ENCODE results near the gene ALB.

The ALB gene

DNA sequence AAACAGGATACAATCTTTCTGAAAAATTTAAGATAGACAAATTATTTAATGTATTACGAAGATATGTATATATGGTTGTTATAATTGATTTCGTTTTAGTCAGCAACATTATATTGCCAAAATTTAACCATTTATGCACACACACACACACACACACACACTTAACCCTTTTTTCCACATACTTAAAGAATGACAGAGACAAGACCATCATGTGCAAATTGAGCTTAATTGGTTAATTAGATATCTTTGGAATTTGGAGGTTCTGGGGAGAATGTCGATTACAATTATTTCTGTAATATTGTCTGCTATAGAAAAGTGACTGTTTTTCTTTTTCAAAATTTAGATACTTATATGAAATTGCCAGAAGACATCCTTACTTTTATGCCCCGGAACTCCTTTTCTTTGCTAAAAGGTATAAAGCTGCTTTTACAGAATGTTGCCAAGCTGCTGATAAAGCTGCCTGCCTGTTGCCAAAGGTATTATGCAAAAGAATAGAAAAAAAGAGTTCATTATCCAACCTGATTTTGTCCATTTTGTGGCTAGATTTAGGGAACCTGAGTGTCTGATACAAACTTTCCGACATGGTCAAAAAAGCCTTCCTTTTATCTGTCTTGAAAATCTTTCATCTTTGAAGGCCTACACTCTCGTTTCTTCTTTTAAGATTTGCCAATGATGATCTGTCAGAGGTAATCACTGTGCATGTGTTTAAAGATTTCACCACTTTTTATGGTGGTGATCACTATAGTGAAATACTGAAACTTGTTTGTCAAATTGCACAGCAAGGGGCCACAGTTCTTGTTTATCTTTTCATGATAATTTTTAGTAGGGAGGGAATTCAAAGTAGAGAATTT, 5.2 kb downstream of the ALB start:
- DNase-seq: no peak

DNA sequence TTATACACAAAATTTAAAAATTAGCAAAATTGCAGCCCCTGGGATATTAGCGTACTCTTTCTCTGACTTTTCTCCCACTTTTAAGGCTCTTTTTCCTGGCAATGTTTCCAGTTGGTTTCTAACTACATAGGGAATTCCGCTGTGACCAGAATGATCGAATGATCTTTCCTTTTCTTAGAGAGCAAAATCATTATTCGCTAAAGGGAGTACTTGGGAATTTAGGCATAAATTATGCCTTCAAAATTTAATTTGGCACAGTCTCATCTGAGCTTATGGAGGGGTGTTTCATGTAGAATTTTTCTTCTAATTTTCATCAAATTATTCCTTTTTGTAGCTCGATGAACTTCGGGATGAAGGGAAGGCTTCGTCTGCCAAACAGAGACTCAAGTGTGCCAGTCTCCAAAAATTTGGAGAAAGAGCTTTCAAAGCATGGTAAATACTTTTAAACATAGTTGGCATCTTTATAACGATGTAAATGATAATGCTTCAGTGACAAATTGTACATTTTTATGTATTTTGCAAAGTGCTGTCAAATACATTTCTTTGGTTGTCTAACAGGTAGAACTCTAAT, 6.0 kb downstream of the ALB start:
- no peak for DNase-seq

DNA sequence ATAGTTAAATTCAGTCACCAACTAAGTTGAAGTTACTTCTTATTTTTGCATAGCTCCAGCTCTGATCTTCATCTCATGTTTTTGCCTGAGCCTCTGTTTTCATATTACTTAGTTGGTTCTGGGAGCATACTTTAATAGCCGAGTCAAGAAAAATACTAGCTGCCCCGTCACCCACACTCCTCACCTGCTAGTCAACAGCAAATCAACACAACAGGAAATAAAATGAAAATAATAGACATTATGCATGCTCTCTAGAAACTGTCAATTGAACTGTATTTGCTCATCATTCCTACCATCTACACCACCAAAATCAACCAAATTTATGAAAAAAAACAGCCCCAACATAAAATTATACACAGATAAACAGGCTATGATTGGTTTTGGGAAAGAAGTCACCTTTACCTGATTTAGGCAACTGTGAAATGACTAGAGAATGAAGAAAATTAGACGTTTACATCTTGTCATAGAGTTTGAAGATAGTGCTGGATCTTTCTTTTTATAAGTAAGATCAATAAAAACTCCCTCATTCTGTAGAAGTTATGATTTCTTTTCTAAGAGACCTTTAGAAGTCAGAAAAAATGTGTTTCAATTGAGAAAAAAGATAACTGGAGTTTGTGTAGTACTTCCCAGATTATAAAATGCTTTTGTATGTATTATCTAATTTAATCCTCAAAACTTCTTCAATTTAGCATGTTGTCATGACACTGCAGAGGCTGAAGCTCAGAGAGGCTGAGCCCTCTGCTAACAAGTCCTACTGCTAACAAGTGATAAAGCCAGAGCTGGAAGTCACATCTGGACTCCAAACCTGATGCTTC, 7.0 kb downstream of the ALB start:
- no peak for DNase-seq

DNA sequence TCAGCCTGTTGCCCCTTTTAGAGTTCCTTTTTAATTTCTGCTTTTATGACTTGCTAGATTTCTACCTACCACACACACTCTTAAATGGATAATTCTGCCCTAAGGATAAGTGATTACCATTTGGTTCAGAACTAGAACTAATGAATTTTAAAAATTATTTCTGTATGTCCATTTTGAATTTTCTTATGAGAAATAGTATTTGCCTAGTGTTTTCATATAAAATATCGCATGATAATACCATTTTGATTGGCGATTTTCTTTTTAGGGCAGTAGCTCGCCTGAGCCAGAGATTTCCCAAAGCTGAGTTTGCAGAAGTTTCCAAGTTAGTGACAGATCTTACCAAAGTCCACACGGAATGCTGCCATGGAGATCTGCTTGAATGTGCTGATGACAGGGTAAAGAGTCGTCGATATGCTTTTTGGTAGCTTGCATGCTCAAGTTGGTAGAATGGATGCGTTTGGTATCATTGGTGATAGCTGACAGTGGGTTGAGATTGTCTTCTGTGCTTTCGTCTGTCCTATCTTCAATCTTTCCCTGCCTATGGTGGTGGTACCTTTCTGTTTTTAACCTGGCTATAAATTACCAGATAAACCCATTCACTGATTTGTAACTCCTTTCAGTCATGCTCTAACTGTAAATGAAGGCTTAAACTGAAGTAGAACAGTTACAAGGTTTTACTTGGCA, 7.8 kb downstream of the ALB start:
- no peak for DNase-seq

DNA sequence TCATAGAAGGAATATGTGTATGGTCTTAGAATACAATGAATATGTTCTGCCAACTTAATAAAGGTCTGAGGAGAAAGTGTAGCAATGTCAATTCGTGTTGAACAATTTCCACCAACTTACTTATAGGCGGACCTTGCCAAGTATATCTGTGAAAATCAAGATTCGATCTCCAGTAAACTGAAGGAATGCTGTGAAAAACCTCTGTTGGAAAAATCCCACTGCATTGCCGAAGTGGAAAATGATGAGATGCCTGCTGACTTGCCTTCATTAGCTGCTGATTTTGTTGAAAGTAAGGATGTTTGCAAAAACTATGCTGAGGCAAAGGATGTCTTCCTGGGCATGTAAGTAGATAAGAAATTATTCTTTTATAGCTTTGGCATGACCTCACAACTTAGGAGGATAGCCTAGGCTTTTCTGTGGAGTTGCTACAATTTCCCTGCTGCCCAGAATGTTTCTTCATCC, 9.2 kb downstream of the ALB start:
- no peak for DNase-seq

DNA sequence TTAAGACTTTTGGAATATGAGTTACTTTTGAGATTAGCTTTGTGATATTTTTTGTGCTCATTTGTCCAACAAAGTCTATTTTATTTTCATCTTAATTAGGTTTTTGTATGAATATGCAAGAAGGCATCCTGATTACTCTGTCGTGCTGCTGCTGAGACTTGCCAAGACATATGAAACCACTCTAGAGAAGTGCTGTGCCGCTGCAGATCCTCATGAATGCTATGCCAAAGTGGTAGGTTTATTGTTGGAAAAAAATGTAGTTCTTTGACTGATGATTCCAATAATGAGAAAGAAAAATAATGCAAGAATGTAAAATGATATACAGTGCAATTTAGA, 10.8 kb downstream of the ALB start:
- DNase-seq: no peak

DNA sequence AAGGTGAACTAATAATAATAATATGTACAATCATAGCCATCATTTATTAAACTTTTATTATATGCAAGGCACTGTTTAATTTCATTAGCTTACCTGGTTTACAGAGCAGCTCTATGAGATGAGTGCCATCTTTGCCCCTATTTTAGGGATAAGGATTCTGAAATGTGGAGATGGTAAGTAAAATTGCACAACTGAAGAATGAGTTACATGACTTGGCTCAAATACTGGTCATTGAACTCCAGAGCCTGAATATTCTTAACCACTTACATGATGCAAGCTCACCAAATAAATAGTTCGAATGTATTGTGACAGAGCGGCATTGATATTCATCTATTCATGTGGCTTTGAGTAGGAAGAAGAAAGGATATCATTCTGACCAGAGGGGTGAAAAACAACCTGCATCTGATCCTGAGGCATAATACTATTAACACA, 11.7 kb downstream of the ALB start:
- no peak for DNase-seq

DNA sequence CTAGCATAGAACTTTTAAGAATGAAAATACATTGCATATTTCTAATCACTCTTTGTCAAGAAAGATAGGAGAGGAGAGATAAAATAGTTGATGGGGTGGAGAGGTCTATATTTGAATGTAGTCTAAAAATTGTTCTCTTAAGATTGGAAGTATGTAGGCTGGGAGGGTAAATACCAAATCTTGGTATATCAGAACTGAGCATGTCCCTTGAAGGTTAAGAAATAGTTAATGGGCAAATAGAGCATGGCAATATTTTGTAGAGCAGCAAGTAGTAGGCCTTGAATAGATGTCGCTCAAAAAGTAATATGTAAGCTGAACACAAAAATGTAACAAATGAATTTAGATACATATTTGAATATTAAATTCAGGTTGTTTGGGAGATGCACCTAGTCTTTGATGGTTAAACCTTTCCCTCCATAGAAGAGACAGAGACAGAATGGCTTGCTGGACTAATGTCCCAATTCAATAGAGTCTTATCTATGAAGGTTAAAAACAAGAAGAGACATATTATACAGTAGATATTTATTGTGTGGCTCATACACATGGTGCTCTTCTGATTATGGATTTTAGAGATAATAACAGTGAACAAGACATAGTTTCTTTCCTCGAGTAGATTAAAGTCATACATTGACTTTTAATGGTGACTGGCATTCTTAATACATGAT, 12.5 kb downstream of the ALB start:
- DNase-seq: no peak

DNA sequence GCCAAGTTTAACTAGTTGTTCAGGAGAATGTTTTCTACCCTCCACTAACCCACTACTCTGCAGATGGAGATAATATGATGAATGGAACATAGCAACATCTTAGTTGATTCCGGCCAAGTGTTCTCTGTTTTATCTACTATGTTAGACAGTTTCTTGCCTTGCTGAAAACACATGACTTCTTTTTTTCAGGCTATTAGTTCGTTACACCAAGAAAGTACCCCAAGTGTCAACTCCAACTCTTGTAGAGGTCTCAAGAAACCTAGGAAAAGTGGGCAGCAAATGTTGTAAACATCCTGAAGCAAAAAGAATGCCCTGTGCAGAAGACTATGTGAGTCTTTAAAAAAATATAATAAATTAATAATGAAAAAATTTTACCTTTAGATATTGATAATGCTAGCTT, 13.3 kb downstream of the ALB start:
- DNase-seq: no peak

DNA sequence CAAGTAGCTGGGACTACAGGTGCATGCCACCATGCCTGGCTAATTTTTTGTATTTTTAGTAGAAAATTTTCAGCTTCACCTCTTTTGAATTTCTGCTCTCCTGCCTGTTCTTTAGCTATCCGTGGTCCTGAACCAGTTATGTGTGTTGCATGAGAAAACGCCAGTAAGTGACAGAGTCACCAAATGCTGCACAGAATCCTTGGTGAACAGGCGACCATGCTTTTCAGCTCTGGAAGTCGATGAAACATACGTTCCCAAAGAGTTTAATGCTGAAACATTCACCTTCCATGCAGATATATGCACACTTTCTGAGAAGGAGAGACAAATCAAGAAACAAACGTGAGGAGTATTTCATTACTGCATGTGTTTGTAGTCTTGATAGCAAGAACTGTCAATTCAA, 13.9 kb downstream of the ALB start:
- DNase-seq: no peak

DNA sequence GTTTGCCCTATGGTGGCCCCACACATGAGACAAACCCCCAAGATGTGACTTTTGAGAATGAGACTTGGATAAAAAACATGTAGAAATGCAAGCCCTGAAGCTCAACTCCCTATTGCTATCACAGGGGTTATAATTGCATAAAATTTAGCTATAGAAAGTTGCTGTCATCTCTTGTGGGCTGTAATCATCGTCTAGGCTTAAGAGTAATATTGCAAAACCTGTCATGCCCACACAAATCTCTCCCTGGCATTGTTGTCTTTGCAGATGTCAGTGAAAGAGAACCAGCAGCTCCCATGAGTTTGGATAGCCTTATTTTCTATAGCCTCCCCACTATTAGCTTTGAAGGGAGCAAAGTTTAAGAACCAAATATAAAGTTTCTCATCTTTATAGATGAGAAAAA, 14.6 kb downstream of the ALB start:
- no peak for DNase-seq

DNA sequence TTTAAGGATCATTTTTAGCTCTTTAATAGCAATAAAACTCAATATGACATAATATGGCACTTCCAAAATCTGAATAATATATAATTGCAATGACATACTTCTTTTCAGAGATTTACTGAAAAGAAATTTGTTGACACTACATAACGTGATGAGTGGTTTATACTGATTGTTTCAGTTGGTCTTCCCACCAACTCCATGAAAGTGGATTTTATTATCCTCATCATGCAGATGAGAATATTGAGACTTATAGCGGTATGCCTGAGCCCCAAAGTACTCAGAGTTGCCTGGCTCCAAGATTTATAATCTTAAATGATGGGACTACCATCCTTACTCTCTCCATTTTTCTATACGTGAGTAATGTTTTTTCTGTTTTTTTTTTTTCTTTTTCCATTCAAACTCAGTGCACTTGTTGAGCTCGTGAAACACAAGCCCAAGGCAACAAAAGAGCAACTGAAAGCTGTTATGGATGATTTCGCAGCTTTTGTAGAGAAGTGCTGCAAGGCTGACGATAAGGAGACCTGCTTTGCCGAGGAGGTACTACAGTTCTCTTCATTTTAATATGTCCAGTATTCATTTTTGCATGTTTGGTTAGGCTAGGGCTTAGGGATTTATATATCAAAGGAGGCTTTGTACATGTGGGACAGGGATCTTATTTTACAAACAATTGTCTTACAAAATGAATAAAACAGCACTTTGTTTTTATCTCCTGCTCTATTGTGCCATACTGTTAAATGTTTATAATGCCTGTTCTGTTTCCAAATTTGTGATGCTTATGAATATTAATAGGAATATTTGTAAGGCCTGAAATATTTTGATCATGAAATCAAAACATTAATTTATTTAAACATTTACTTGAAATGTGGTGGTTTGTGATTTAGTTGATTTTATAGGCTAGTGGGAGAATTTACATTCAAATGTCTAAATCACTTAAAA, 15.3 kb downstream of the ALB start:
- DNase-seq: no peak

DNA sequence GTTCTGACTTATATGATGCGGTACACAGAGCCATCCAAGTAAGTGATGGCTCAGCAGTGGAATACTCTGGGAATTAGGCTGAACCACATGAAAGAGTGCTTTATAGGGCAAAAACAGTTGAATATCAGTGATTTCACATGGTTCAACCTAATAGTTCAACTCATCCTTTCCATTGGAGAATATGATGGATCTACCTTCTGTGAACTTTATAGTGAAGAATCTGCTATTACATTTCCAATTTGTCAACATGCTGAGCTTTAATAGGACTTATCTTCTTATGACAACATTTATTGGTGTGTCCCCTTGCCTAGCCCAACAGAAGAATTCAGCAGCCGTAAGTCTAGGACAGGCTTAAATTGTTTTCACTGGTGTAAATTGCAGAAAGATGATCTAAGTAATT, 16.5 kb downstream of the ALB start:
- no peak for DNase-seq

DNA sequence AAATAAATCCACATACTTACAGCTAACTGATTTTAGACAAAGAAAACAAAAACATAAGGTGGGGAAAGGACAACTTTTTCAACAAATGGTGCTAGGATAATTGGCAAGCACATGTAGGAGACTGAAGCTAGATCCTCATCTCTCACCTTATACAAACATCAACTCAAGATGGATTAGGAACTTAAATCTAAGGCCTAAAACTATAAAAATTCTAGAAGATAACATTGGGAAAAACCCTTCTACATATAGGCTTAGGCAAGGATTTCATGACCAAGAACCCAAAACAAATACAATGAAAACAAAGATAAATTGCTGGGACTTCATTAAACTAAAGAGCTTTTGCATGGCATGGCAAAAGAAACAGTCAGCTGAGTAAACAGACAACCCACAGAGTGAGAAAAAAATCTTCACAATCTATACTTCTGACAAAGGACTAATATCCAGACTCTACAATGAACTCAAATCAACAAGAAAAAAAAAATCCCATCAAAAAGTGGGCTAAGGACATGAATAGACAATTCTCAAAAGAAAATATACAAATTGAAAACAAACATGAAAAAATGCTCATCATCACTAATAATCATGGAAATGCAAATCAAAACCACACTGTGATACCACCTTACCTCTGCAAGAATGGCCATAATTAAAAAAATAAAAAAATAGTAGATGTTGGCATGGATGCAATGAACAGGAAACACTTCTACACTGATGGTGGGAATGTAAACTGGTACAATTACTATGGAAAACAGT, 17.8 kb downstream of the ALB start:
- no peak for DNase-seq

DNA sequence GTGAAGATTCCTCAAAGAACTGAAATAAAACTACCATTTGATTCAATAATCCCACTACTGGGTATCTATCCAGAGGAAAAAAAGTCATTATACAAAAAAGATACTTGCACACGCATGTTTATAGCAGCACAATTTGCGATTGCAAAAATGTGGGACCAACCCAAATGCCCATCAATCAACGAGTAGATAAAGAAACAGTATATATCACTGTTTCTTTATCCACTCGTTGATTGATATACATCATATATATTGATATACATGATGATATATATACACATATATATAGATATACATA, 18.3 kb downstream of the ALB start:
- no peak for DNase-seq

DNA sequence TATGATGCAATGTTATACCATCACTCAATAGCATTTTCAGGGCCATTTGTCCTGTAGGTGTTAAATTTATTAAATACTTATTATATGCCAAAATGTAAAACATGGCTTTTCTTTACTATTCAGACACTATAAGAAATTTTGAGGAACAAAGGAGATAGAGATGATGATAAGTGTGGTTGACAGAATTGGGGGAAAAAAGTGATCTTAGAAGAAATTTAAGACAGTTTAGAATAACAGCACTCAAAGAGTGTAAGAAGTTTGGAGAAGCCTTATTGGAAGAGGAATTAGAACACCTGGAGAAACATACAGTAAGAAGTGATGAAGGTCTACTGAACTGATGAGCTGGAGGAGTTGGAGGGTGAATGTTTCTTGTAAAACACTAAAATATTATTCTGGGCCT, 19.1 kb downstream of the ALB start:
- DNase-seq: no peak

DNA sequence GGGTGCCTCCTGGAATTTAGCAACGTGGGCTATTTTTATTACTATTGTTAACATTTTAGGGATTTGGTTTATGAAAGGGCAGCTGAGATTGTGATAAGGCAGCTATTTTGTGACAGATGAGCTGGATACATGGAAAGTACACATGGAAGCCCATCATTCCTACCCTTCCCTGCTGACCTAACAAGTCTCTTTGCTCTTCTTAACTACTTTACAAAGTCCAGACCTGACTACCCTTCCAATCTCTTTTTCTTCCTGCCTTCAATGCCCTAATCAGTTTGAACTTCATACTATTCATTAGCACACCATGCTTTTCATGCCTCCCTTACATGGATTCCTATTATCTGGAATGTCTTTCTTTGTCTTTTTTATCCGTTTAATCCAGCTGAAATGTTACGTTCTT, 22.6 kb downstream of the ALB start:
- DNase-seq: no peak

DNA sequence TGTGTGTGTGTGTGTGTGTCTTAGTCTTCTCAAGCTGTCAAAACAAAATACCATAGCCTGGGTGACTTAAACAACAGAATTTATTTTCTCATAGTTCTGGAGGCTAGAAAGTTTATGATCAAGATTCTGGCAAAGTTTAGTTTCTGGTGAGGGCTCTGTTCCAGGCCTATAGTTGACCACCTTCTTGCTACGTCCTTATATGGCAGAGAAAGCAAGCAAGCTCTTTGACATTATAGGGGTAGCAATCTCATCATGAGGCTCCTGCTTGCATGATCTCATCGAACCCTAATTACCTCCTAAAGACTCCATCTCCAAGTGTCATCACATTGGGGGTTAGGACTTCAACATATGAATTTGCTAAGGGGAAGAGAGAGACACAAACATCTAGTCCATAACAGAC, 25.0 kb downstream of the ALB start:
- no peak for DNase-seq

DNA sequence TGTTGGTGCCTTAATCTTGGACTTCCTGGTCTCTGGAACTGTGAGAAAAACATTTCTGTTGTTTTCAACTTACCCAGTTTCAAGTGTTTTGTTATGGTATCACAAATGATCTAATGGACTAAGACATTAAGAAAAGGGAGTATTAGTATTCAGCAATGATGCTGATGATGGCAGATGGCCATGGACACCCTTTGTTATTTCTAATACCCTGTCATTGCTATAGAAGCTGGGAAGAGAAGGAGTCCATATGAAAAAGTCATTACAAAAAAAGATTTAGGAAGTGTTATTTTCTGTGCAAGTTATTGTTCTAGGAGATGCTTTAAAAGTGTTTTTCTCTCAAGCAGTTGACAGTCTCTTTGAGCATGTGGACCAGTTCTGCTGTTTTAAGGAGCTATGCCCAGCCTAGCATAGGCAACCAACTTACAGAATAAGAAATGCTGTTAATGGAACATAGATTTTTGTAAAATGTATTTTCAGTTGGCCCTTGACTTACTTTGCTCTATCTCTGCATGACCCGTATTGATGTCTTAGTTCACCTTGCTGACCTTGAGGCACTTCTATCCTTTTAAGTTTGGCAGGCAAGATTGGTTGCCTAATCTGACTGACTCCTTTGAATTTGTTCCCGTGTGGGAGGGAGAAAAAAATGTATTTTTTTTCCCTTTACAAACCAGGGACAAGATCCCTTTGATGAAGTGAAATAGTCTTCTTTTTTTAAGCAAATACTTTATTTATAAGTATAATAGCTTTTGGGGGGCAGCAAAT, 25.9 kb downstream of the ALB start:
- no peak for DNase-seq

DNA sequence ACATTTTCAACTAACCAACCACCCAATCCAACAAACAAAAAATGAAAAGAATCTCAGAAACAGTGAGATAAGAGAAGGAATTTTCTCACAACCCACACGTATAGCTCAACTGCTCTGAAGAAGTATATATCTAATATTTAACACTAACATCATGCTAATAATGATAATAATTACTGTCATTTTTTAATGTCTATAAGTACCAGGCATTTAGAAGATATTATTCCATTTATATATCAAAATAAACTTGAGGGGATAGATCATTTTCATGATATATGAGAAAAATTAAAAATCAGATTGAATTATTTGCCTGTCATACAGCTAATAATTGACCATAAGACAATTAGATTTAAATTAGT, 27.7 kb downstream of the ALB start:
- DNase-seq: no peak

Data from AML-193 (cell line).